Lung microvascular endothelial cell (primary cell): ENCODE measurements around the gene CENPI. TPM values are rescaled to one million over a fixed set of nuclear protein-coding genes. Genes with fewer than 3 reads are reported as not detected.

Source experiments
- total RNA-seq: library from RNA; depleted of rRNA; stranded (reverse); fragments of >200 nt; gene quantifications from 2 replicates; pipeline ENCODE4 v1.2.1, GENCODE V29; 2014

Gene CENPI
- total RNA-seq, 1 donor from 2014 or later, result 4.2 TPM

Other genes starting within 250 kb of the CENPI start
- not detected in 2 replicates for gene NOX1, start 223.8 kb upstream of the CENPI start, total RNA-seq
- under 0.01 TPM in 2 replicates for gene XKRX, start 169.3 kb upstream of the CENPI start, total RNA-seq
- gene ARL13A, start 128.5 kb upstream of the CENPI start, total RNA-seq, result not detected in 2 replicates
- 13.9 and 14.4 TPM in 2 replicates for gene TRMT2B, start 46.1 kb upstream of the CENPI start, total RNA-seq
- gene TMEM35A, start 19.3 kb upstream of the CENPI start, total RNA-seq, result 0.99 and 4.8 TPM in 2 replicates
- gene DRP2, start 121.6 kb downstream of the CENPI start, total RNA-seq, result 0.22 TPM in 1 of 2 replicates, not detected in the other
- under 0.01 TPM in 1 of 2 replicates, not detected in the other for gene TAF7L, start 193.1 kb downstream of the CENPI start, total RNA-seq